Vagina (tissue), 2 donors: Measurements from ENCODE around the gene HYAL2.

Source experiments
- CTCF ChIP-seq, 3 experiments: fragments of 450-650 bp in 2 of 3; fragments of 200-600 bp in 1 of 3; sonication (generic) in 1 of 3; IDR thresholded peaks; one replicate each; pipeline ENCODE4 v1.5.1; 2017 to 2019; ENCODE audit warnings: antibody characterized with exemption in 3 of 3, mild to moderate bottlenecking in 2 of 3, moderate library complexity in 2 of 3
- POLR2AphosphoS5 ChIP-seq, 2 donors: sonication (generic); formaldehyde crosslinking; IDR thresholded peaks; one replicate each; pipeline ENCODE4 v1.9.0; 2017; ENCODE audit warnings: antibody characterized with exemption in 2 of 2, mild to moderate bottlenecking in 2 of 2, low read depth in 1 of 2; ENCODE audit not compliant: insufficient read depth in 1 of 2

DNA sequence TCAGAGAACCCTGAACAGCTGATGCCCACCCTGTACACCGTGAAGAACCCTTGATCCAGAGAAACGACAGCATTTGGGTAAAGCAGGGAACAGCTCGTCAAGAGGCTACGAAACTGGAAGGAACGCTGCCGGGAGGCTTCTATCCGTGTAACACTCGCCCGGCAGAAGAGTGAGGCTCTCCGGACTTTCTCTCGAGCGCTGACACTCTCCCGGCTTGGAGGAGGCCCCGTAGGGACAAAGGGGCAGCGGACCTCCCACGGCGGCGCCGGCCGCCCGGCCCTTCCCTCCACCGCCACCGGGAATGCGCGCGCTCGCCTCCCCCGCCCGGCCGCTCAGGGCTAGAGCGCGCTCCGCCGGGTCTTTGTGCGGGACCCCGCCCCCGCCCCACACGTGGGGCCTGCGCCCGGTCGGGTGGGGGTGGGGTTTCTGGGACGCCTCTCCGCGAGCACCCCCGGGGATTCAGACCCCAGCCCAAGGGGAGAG is 1.7 kb downstream of the HYAL2 start:
- TF ChIP-seq CTCF (IDR thresholded peaks at IDR 0.05) (no peak), POLR2AphosphoS5 (IDR thresholded peaks at IDR 0.05; ENCODE audit: insufficient read depth in 1 of 2, low read depth in 1 of 2) (no peak)
